ENCODE results near the gene SEC24D.

Gene SEC24D

DNA sequence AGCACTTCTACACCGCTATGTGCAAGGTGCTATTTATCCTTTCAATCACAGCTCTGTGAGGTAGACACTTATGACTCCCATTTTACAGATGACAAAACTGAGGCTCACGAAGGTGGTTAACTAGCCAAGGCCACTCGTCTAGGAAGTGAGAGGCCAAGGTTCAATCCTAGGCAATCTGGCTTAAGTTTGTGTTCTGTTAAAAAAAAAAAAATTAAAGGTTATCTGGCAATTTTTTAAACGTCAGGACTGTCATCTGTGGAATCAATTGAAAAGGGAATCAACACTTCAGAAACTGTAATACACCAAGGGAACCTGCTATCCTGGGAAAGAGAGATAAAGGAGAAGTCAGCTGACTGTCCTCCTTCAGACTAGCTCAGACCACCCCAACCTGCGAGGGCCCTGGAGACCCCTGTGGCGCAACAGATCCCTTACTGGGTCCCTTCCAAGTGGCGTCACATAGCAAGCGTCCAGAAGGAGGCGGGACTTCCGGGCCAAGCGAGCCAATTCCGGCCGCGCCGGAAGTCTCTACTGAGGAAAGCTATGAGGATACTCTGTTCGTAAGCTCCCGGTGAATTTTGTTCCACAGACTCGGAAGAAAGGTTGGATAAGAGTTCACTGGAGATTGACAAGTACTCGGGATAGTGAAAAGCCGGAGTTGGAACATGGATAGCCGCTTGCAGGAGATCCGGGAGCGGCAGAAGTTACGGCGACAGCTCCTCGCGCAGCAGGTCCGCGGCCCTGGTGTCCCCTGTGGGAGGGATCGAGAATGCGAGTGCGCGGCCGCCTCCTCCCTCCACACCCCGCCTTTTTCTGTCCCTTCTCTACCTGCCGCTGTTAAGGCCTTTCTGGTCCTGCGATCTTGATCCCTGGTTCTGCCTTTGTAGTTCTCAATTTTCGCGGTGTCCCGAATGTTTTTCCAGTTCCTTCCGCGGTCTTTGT lies 150.8 kb downstream of the SEC24D start, which contains the start of gene METTL14:
Gene METTL14, plus strand, starts transcription at position 520 of the 939 bp plus-strand sequence. Its CDS starts 143 bp downstream, at position 663.
- intact Hi-C loops (cut with micrococcal nuclease) = loop anchor here (1.0 to 5.0 kb wide), 3 partner anchors 94 to 408 kb away; no protein-coding TSS in a partner anchor
- Mint-ChIP-seq H3K36me3 (ENCODE audit: low read depth) (peaks cover 34% of the 10 kb centered on the region), H3K4me1 (ENCODE audit: low read depth) (no peaks in the 10 kb centered on the region), H3K4me3 (peak within 1 kb of the TSS; percentile 96), H3K27ac (peak within 1 kb of the TSS; percentile 90), H3K27me3 (peaks cover 2% of the 10 kb centered on the region), H3K9me3 (no peaks in the 10 kb centered on the region)

DNA sequence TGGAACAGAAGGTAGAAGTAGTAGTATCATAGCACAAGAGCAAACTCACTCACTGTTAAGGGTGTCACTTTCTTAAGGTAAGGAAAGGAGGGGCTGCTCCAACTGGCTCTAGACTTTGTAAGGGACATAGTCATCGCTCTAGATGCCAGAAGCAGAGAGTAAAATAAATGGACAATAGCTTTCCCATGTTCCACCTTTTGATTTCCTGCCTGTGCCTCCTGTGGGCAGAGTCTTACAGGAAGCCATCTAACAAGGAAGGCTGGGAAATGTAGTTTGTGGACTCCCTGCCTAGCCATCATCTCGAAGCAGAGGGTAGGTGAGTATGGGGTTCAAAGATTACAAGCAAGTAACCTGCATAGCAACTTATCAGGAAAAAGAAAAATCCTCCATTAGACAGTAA lies 152.4 kb downstream of the SEC24D start:
- Mint-ChIP-seq H3K4me3 (no peak overlapping the region), H3K36me3 (ENCODE audit: low read depth) (peaks cover 22% of the 10 kb centered on the region), H3K4me1 (ENCODE audit: low read depth) (no peaks in the 10 kb centered on the region), H3K27ac (peak overlapping the region; percentile 26), H3K27me3 (peaks cover 2% of the 10 kb centered on the region), H3K9me3 (no peaks in the 10 kb centered on the region)
- intact Hi-C loops (cut with micrococcal nuclease) = loop anchor here (2.0 to 5.0 kb wide), 2 partner anchors 145 to 406 kb away; no protein-coding TSS in a partner anchor

DNA sequence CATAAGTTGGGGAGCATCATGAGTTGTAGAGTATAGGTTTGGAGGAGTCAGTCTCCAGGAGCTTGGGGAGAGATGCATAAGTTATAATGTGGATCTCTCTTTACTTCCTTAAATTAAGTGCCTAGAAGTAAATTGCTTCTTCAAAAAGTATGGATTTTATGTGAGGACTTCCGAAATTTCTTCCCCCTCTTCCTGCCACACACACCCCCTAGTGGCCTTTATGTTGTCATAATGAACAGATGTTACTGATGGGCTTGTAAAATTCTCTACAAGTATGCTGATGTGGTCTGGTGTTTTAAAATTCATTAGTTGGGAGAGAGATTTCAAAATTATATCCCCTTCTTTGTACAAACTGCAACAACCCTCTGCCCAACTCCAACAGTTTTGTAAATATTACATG lies 153.0 kb downstream of the SEC24D start:
- Mint-ChIP-seq H3K27me3 (peaks cover 3% of the 10 kb centered on the region), H3K27ac (peak overlapping the region; percentile 26), H3K36me3 (ENCODE audit: low read depth) (peaks cover 17% of the 10 kb centered on the region), H3K4me1 (ENCODE audit: low read depth) (no peaks in the 10 kb centered on the region), H3K9me3 (no peaks in the 10 kb centered on the region), H3K4me3 (no peak overlapping the region)
- intact Hi-C loops (cut with micrococcal nuclease) = loop anchor here (2.0 to 5.0 kb wide), 2 partner anchors 144 to 406 kb away; no protein-coding TSS in a partner anchor

DNA sequence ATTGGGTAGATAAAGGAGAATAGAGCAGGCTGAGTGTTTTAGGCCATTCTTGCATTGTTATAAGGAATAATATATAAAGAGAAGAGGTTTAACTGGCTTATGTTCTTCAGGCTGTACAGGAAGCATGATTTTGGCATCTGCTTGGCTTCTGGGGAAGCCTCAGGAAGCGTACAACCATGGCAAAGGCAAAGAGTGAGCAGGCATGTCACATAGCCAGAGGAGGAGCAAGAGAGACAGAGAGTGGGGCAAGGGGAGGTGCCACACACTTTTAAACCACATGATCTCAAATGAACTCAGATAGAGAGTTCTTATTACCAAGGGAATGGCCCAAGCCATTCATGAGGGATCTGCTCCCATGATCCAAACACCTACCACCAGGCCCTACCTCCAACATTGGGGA lies 155.1 kb downstream of the SEC24D start:
- intact Hi-C loops (cut with micrococcal nuclease) = loop anchor here (5.0 kb wide), 1 partner anchor 404 kb away; no protein-coding TSS in a partner anchor
- peaks cover 9% of the 10 kb centered on the region for H3K36me3 Mint-ChIP-seq (ENCODE audit: low read depth)
- peaks cover 3% of the 10 kb centered on the region for H3K27me3 Mint-ChIP-seq
- H3K9me3 Mint-ChIP-seq = no peaks in the 10 kb centered on the region
- no peak overlapping the region for H3K27ac Mint-ChIP-seq
- no peaks in the 10 kb centered on the region for H3K4me1 Mint-ChIP-seq (ENCODE audit: low read depth)
- H3K4me3 Mint-ChIP-seq = no peak overlapping the region

DNA sequence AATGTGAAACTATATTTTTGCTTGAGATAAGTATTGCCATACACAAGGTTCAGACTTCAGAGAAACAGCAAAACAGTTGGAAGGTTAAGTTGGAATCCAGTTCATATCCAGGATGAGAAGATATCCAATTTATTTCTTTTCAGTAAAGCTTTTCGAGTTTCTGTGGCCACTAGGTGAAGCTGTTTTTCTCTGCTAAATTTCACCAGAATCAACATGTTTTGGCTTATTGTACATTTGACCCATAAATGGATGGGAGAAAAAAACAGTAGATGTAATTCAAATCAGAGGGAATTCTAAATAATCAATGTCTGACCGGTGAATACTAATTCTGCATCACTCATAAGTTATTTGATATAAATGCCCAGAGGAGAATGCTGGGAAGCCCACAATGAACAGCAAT lies 159.8 kb downstream of the SEC24D start:
- no peaks in the 10 kb centered on the region for H3K4me1 Mint-ChIP-seq (ENCODE audit: low read depth)
- no peak overlapping the region for H3K4me3 Mint-ChIP-seq
- H3K27me3 Mint-ChIP-seq = peaks cover 1% of the 10 kb centered on the region
- intact Hi-C loops (cut with micrococcal nuclease) = no loop called here
- H3K9me3 Mint-ChIP-seq = no peaks in the 10 kb centered on the region
- H3K36me3 Mint-ChIP-seq (ENCODE audit: low read depth) = no peaks in the 10 kb centered on the region
- no peak overlapping the region for H3K27ac Mint-ChIP-seq
